Measurements from ENCODE around the gene FGD6. TPM values are rescaled to one million over a fixed set of nuclear protein-coding genes. Genes with fewer than 3 reads are reported as not detected.
"Not testable (repeated sequence)": the region's sequence is repeated elsewhere in the genome, so short reads cannot be mapped to it uniquely, and the experiment has no call there.

Gene FGD6
- polyA plus RNA-seq, 4 donors, result 8.7 to 12.1 (median 11.7) TPM

DNA sequence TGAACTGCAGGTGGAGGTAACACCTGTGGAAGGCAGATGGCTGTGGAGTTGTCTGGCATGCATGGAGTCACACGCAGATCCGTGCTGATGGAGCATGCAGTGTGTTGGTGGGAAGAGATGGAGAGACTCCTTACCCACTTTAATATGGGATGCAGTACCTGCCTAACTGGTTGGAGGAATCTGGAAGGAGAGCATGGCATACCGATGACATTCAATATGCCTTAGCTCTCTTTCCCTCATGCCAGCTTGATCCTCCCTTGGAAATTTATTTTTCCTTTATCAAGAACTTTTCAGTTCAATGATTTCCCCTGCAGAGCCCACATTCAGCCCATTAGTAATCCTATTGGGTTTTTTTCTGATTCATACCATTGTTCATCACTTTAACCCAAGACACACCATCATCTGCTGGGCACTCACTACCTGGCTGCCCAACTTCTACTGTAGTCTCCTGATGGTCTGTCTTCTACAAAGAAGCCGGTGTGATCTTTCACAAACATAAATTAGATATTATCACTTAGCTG is 117.9 kb downstream of the FGD6 start:
- no peak for DNase-seq (ENCODE audit: low read depth in 4 of 4, low spot score in 3 of 4)

DNA sequence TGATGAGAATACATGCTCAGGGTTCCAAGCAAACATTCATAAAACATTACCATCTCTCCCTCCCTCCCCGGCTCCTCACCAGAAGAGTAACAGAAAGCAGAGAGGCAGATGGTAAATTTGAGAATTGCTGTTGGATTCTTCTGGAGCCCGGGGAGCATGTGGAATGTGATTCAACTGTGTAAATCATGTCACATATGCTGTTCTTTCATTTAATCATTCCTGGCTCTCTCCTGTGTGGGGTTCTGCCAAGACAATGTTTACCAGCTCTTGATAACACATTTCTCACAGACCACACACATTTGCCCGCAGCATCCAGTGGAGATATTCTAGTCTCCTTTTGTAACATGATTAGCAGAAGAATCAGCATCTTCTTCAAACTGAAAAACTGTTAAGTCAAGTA is 120.4 kb downstream of the FGD6 start:
- no peak for DNase-seq (ENCODE audit: low read depth in 4 of 4, low spot score in 3 of 4)

DNA sequence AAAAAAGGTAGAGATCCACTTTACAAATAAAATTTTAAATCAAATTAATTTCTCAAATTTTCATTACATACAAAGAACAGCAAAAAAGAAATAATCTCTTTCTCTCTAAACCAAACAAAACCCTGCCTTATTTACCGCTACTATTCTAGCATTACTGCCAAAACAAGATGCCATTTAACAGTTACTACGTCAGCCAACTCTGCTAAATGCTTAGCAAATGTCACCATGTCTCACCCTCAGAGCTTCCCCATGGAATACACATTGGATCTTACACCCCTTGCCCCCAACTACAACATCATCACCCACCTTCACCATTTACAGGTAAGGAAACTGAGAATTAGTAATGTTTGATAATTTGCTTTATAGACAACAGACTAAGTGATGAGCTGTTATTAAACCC is 120.9 kb downstream of the FGD6 start:
- DNase-seq (ENCODE audit: low read depth in 4 of 4, low spot score in 3 of 4), result no peak

DNA sequence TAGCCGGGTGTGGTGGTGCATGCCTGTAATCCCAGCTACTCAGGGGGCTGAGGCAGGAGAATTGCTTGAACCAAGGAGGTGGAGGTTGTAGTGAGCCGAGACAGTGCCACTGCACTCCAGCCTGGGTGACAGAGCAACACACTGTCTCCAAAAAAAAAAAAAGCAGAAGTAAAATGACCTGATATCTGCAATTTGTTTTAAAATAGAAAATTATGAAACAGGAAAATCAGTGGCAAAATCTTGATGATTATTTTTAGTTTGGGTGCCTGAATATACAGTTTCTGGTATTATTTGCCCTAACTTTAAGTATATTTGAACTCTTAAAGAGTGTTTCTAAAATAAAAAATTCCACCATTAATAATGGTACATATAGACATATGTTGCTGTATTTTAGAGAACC is 121.4 kb downstream of the FGD6 start:
- DNase-seq (ENCODE audit: low read depth in 4 of 4, low spot score in 3 of 4), result not testable (repeated sequence)

DNA sequence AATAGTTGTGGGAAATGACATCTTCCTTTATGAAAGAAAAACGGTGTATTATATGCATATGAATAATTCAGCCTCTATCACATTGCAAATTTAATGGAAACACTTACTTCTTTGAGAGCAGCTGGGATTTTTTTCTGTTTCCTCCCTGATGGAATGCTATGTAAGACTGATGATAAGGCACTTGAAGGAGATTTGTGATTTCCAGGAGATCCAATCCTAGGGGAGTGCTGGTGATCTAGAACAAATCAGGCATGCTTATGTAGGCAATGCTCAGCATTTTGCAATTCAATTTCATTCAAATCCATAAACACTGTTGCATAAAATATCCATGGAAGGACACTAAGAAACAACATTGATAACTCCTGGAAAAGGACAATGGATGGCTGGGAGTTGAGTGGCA is 127.8 kb downstream of the FGD6 start:
- DNase-seq (ENCODE audit: low read depth in 4 of 4, low spot score in 3 of 4), result no peak

DNA sequence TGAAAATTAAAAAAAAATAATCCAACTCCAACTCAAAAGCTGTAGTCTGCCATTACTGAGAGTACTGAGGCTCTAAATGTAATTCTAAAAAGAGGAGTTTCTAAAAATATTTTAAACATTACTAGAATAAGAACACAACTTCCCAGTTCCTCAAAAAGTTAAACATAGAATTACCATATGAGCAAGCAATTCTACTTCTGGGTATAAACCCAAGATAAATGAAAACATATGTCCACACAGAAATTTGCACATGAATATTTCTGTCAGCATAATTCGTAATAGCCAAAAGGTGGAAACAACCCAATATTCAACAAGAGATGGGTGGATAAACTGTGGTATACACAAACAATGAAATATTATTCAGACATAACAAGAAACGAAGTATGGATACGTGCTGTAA is 128.9 kb downstream of the FGD6 start:
- no peak for DNase-seq (ENCODE audit: low read depth in 4 of 4, low spot score in 3 of 4)

DNA sequence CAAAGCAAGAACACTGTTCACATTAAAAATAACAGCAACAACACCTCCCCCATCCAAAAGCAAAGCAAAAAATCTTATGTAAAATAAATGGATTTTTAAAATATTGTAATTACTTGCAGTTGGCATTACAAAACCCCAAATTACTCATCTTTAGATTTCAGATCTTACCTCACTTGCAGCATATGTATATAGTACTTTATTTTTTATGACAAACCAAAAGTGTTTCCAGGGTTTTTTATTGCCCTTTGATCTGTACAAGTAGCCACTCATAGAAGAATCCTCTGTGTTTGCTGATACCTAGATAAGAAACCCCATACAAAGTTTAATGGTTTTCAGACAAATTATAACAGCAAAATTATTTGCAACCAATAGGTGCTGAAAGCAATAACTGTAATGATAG is 131.7 kb downstream of the FGD6 start:
- DNase-seq (ENCODE audit: low read depth in 4 of 4, low spot score in 3 of 4), result no peak

DNA sequence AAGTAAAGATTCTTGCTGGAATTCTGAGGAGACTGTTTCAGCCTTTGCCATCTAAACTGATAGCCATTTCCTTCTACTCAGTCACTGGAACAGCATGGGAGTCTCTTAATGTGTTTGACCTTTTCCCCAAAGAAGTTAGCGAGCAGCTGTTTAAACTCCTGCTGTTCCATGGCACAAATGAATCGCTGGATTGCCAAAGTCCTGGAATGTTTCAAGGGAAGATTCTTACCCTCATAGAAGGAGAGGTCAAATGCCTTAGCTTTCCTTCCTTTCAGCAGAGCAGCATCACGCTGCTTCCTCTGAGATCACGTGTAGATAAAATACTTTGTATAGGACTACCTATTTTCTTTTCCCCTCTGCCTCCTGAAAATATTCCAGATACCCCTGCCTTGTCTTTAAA is 133.3 kb downstream of the FGD6 start:
- peak in 2 of 4 donors; percentile 31 to 43 for DNase-seq (ENCODE audit: low read depth in 4 of 4, low spot score in 3 of 4)

DNA sequence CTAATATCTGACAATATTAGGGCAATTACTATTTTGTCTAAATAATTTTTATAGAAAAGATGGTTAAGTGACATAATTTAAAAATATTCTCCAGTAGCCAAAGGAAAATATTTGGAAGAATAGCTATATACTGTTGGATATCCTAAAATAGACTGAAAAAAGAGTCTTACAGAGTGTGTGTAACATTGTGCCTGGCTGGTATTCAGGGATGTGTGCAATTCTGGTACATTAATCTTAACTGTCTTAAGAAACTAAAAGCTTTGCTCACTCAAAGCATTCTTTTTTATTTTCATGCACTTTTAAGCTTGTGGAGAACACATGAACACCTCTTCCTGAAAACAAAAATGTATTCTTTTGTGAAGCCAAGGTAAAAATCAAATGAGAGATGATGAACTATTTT is 133.8 kb downstream of the FGD6 start:
- no peak for DNase-seq (ENCODE audit: low read depth in 4 of 4, low spot score in 3 of 4)

DNA sequence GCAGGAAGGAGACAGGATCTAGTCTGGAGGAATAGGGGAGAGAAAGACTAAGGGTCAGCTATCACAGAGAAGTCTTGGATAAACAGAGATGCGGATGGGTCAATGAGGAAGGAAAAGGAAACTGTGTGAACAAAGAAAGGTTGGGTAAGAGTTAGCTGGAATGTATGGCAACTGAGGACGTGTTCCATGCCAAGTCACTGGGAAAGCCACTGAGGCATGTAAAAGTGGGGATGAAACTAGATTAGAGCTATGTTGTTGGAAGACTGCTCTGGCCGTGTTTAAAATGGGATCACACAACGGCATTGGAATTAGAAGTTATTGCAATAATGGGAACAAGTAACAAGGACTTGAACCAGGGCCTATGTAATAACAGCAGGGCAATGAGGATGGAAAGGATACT is 139.9 kb downstream of the FGD6 start:
- DNase-seq (ENCODE audit: low read depth in 4 of 4, low spot score in 3 of 4), result no peak

DNA sequence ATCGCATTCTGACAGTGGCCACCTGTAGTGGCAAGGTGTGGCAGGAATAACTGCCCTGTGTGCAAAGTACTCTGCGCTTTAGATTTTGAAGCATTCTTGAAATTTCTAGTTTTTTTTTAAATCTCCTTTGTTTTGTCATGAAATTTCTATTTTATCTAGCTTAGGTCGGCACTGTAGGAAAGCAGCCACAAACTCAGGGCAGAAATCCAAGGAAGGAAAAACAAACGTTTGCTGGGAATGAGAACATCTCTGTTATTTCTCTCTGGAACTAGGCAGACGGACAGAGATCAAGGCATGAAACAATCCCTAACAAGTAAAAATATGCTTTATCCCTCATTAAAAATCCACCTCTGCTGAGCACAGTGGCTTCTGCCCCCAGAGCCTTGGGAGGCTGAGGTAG is 142.5 kb downstream of the FGD6 start:
- no peak for DNase-seq (ENCODE audit: low read depth in 4 of 4, low spot score in 3 of 4)

DNA sequence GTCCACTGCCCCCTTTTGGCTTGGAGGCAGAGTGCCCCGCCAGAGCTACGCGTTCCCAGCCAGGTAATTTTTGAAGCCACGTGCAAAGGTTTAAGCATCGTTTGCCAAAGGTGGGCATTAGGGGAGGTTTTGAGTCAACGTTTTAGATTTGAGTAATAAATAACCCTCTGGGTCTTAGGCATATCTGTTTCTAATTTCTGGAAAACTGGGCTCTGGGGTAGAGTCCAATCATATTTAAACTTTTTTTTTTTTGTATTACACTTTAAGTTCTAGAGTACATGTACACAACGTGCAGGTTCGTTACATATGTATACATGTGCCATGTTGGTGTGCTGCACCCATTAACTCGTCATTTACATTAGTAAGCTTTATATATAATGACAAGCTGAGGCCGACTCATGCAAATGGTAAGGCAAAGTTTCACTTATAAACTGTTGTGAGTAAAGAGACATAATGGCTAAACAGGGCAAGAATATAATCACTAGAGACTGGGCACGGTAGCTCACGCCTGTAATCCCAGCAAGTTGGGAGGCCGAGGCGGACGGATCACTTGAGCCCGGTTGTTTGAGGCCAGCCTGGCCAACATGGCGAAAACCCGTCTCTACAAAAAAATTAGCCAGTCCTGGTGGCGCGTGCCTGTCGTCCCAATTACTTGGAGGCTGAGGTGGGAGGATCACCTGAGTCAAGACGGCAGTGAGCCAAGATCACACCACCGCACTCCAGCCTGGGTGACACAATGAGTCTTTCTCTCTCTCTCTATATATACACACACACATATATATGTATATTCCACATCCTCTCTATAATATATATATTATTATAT is 143.4 kb downstream of the FGD6 start:
- DNase-seq (ENCODE audit: low read depth in 4 of 4, low spot score in 3 of 4), result no peak

DNA sequence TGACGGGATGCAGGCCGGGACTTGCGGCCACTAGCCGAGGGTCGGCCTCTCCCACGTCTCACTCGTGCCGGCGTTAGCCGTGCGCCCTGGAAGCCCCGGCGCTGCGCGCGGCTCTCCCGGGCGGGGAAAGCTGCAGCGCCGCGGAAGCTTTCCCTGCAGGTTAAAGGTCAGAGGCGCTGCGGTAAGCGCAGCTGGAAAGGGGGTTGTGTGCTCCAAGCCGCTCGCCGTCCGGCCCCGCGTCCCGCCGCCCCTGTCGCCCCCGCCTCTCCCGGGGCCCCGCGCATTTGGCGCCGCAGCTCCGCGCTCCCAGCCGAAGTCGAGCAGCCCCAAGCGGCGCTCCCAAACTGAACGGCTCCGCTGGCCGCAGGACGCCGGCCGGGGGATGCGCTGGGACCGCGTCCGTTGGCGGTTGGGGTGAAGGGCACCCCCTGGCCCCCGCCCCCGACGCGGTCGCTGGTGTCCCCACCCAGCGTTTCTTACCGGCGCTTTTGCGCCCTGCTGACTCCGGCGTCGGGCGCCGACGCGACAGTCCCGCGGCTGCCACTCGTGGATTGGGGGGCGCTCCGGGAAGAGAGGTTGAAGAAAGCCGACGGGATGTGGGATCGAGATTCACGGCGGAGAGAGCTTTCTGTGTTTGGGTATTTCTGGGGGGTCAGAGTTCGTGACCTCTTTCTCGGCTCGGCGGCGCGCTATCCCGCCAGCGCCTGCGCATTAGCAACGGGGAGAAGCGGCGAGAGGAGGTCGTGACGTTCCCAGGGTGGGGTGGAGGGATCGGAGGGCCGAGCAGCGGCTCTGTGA is 144.2 kb downstream of the FGD6 start, which contains the start of gene NR2C1:
Gene NR2C1, minus strand, starts transcription at position 719 of the 798 bp plus-strand sequence. CDS start 6,234 bp downstream, outside the sequence.
- peak; percentile 87 to 93 (median 89) for DNase-seq (ENCODE audit: low read depth in 4 of 4, low spot score in 3 of 4)

DNA sequence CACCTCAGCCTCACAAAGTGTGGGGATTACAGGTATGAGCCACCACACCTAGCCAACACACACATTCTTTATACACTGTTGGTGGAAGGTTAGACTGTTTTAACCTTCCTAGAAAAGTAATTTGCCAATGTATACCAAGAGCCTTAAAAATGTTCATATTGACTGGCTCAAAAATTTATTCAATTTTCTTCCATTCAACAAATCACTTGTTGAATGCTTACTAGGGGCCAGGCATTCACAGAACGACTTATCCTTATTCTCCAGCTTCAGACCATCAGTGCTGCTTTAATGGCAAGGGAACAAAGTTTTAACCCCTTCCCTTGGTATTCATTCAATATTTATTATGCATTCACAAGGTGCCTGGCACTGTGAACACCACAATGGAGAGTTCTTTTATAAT is 146.9 kb downstream of the FGD6 start:
- no peak for DNase-seq (ENCODE audit: low read depth in 4 of 4, low spot score in 3 of 4)

DNA sequence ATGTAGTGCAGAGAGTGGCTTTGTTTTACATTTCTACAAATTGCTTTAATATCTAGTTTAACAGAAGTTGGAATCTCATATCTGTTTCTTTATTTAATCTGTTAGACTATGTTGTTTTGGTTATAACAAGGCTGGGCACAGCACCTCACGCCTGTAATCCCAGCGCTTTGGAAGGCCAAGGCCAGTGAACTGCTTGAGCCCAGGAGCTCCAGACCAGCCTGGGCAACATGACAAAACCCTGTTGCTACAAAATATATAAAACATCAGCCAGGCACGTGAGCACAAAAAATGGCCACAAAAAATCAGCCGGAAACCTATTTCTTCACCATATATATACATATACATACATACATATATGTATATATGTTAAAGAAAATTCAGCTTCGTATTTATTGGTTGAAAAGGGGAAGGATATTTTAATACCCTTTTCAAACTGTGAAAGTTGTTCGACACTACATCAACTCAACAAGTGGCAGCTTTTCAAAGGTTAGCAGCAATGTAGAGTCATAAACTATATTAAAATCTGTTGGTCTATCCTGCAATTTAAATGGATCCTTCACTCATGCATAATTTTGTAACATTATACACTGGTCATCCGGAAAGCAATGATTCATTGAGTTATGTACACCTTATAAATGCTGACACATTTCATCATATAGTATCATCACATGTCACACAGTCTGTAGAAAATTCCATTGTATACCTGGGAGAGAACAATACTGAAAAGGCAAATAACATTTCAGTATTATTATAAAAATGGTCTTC is 151.0 kb downstream of the FGD6 start:
- DNase-seq (ENCODE audit: low read depth in 4 of 4, low spot score in 3 of 4), result no peak

DNA sequence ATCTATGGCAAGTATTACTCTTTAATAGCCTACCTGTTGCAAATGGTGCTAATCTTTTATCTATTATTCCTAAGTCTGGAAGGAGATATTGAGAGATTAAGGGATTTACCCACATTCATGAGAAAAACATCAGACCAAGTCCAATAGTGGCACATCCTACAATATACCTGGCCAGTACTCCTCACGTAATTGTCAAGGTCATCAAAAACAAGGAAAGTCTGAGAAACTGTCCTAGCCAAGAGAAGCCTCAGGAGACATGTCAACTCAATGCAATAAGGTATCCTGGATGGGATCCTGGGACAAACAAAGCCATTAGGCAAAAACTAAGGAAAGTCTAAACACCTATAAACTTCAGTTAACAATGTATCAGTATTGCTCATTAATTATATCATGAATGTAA is 156.3 kb downstream of the FGD6 start:
- no peak for DNase-seq (ENCODE audit: low read depth in 4 of 4, low spot score in 3 of 4)

DNA sequence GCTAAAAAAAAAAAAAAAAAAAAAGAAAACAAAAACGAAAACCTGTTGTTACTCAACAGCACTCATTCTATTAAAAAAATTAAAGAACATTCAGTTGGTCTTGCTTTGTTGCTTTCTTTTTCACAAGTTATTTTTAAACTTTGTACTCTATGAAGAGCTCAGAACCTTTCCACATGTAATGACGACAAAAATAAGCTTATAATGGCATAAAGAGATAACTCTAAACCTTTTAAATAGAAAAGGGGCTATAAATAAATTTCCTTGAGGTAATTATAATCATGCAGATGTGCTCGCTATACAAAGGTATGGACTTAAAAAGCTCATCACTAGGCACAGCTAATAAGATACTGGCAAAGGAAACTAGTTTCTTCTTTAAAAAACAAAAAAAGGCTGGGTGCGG is 157.3 kb downstream of the FGD6 start:
- DNase-seq (ENCODE audit: low read depth in 4 of 4, low spot score in 3 of 4), result no peak

DNA sequence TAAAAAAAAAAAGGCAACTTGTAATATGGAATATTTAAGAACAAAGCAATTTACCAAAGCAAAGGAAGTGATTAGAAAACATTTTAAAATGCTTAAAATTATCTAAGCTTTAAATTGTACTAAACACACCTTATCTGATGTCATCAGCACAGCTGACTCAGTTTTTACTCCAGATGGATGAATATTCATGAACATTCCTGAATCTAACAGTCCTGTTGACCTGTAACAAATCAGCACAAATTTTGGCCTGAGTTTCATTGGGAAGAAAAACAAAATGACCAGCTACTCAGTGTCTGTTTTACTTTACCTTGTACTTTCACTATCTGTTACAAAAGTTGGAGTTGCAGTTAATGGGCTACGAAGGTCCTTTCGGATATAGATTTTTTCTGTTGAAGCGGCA is 159.8 kb downstream of the FGD6 start:
- DNase-seq (ENCODE audit: low read depth in 4 of 4, low spot score in 3 of 4), result no peak

DNA sequence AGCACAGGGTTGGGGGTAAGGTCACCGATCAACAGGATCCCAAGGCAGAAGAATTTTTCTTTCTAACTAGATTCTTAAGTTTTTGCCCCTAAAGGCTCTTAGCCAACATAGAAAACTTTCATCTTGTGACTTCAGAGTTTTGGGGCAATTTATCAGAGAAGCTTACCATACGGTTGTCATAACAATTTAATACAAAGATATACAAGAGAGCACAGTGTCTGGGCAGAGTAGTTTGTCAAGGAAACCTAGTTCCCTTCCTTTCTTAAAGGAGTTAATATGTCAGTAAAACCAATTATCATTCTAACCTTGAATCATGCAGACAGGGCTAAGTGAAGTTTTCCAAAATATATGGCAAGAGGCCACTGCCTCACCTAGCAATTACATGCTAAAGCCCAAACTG is 162.2 kb downstream of the FGD6 start:
- DNase-seq (ENCODE audit: low read depth in 4 of 4, low spot score in 3 of 4), result no peak

DNA sequence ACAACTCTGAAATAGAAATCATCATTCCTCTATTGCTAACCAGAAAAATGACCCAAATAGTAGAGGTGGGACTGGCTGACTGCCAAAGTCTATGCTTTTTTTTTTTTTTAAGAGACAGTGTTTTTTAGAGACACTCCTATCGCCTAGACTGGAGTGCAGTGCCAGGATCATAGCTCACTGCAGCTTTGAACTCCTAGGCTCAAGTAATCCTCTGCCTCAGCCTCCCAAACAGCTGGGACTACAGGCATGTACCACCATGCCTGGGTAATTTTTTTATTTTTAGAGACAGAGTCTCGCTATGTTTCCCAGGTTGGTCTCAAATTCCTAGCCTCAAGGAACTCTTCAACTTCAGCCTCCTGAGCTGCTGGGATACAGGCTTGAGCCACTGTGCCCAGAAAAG is 163.1 kb downstream of the FGD6 start:
- DNase-seq (ENCODE audit: low read depth in 4 of 4, low spot score in 3 of 4), result no peak

DNA sequence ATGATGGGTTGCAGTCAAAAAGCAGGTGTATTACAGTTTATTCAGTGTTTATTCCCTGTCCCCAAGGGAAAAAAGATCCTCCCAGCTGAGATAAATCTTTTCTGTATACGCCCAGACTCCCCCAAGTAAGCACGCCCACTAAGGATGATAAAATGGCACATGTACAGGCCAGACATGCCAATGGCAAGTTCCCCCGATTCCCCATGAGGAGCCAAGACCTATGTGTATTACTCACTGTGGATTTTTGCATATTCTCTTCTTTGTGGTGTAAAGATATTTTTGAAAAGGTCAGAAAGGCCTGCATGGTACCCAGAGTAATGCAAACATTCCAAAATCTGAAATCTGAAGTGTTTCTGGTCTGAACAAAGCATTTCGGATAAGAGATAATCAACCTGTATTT is 166.0 kb downstream of the FGD6 start:
- no peak for DNase-seq (ENCODE audit: low read depth in 4 of 4, low spot score in 3 of 4)
